ENCODE results near the gene RFX8.
"Not testable (repeated sequence)": the region's sequence is repeated elsewhere in the genome, so short reads cannot be mapped to it uniquely, and the experiment has no call there.

Gene RFX8

GRCh38 chr2:101474731-101475384 is at the start of gene RFX8:
Gene RFX8 (minus strand): TSS chr2:101475112. CDS start chr2:101466848, 8,264 bp downstream.
- DNase-seq, result peak; percentile 56

- DNase-seq, result no peak
Measured at GRCh38 chr2:101521487-101521886, 46.6 kb upstream of the RFX8 start.

- no peak for DNase-seq
Measured at GRCh38 chr2:101520246-101520645, 45.3 kb upstream of the RFX8 start.

GRCh38 chr2:101518578-101519492 is 43.9 kb upstream of the RFX8 start:
- peak; percentile 63 for DNase-seq

- no peak for DNase-seq
Measured at GRCh38 chr2:101517758-101518271, 42.9 kb upstream of the RFX8 start.

- no peak for DNase-seq
Measured at GRCh38 chr2:101516823-101517690, 42.1 kb upstream of the RFX8 start.

GRCh38 chr2:101516349-101516748 is 41.4 kb upstream of the RFX8 start:
- no peak for DNase-seq

- no peak for DNase-seq
Measured at GRCh38 chr2:101515477-101515876, 40.6 kb upstream of the RFX8 start.

- no peak for DNase-seq
Measured at GRCh38 chr2:101512993-101513392, 38.1 kb upstream of the RFX8 start.

GRCh38 chr2:101511381-101511780 is 36.5 kb upstream of the RFX8 start:
- DNase-seq, result no peak

- no peak for DNase-seq
Measured at GRCh38 chr2:101509499-101510284, 34.8 kb upstream of the RFX8 start.

- no peak for DNase-seq
Measured at GRCh38 chr2:101508636-101509035, 33.7 kb upstream of the RFX8 start.

GRCh38 chr2:101505276-101505675 is 30.4 kb upstream of the RFX8 start:
- not testable (repeated sequence) for DNase-seq

GRCh38 chr2:101504744-101505143 is 29.8 kb upstream of the RFX8 start:
- not testable (repeated sequence) for DNase-seq

GRCh38 chr2:101502095-101502494 is 27.2 kb upstream of the RFX8 start:
- DNase-seq, result no peak

GRCh38 chr2:101501443-101501842 is 26.5 kb upstream of the RFX8 start:
- peak; percentile 31 for DNase-seq

GRCh38 chr2:101500860-101501259 is 25.9 kb upstream of the RFX8 start:
- no peak for DNase-seq

- peak; percentile 56 for DNase-seq
Measured at GRCh38 chr2:101500180-101500579, 25.3 kb upstream of the RFX8 start.

- no peak for DNase-seq
Measured at GRCh38 chr2:101496279-101496678, 21.4 kb upstream of the RFX8 start.

- DNase-seq, result no peak
Measured at GRCh38 chr2:101492936-101493473, 18.1 kb upstream of the RFX8 start.

- DNase-seq, result no peak
Measured at GRCh38 chr2:101486994-101487393, 12.1 kb upstream of the RFX8 start.

- DNase-seq, result no peak
Measured at GRCh38 chr2:101486258-101486701, 11.4 kb upstream of the RFX8 start.

Measured in eye (tissue), 1 donor.